B cell (primary cell): ENCODE data around the gene NFYC.

Experiments used
- CTCF ChIP-seq: fragments of 200-600 bp; IDR thresholded peaks from one replicate; pipeline ENCODE4 v1.8.0; 2022; ENCODE audit warnings: antibody characterized with exemption, mild to moderate bottlenecking
- EZH2 ChIP-seq: IDR thresholded peaks from 2 replicates; pipeline ENCODE4 v1.6.1; 2012; ENCODE audit warnings: borderline replicate concordance, low read depth, mild to moderate bottlenecking, moderate library complexity, low read length; ENCODE audit not compliant: insufficient read depth, poor library complexity, severe bottlenecking

GRCh38 chr1:40709802-40710278 lies 18.3 kb downstream of the NFYC start:
- no peak for TF ChIP-seq EZH2
- TF ChIP-seq CTCF = no peak
